Neural crest cell (in vitro differentiated cells): Measurements from ENCODE around the gene MAMSTR. TPM values are rescaled to one million over a fixed set of nuclear protein-coding genes. Genes with fewer than 3 reads are reported as not detected.
"Not testable (repeated sequence)": the region's sequence is repeated elsewhere in the genome, so short reads cannot be mapped to it uniquely, and the experiment has no call there.

Source experiments
- DNase-seq: peaks from one replicate; pipeline ENCODE4 v3.0.0; 2021; ENCODE audit warnings: low read depth, mixed read lengths, low spot score
- H3K27ac Mint-ChIP-seq: one replicate; pipeline ENCODE4 v1.8.0; 2021; ENCODE audit warnings: mild to moderate bottlenecking, mixed read lengths; ENCODE audit not compliant: unreplicated experiment
- H3K27me3 Mint-ChIP-seq: 2 replicates; pipeline ENCODE4 v1.8.0; 2021; ENCODE audit warnings: low read depth, mild to moderate bottlenecking, mixed read lengths
- H3K36me3 Mint-ChIP-seq: 2 replicates; pipeline ENCODE4 v1.8.0; 2021; ENCODE audit warnings: low read depth, mild to moderate bottlenecking, mixed read lengths
- H3K4me1 Mint-ChIP-seq: 2 replicates; pipeline ENCODE4 v1.8.0; 2021; ENCODE audit warnings: mixed read lengths
- H3K4me3 Mint-ChIP-seq: one replicate; pipeline ENCODE4 v1.8.0; 2021; ENCODE audit warnings: mild to moderate bottlenecking, mixed read lengths
- H3K9me3 Mint-ChIP-seq: 2 replicates; pipeline ENCODE4 v1.8.0; 2021; ENCODE audit warnings: mixed read lengths
- total RNA-seq: library from RNA; stranded (reverse); gene quantifications from 2 replicates; pipeline ENCODE4 v1.2.1, GENCODE V29; 2021
- TF ChIP-seq, protein P1 (sequence below): fragments of 200-600 bp; sonication (generic); conservative IDR thresholded peaks from 2 replicates; pipeline ENCODE4 v1.5.0; 2021; ENCODE audit warnings: antibody characterized with exemption, mild to moderate bottlenecking

MAMSTR gene
- total RNA-seq, 1 donor from 2014 or later: 2.4 TPM

DNA sequence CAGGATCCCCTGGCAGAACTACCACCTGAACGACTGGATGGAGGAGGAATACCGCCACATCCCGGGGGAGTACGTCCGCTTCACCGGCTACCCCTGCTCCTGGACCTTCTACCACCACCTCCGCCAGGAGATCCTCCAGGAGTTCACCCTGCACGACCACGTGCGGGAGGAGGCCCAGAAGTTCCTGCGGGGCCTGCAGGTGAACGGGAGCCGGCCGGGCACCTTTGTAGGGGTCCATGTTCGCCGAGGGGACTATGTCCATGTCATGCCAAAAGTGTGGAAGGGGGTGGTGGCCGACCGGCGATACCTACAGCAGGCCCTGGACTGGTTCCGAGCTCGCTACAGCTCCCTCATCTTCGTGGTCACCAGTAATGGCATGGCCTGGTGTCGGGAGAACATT lies 16.2 kb downstream of the MAMSTR start:
- H3K27me3 Mint-ChIP-seq: peaks cover 12% of the 10 kb centered on the region
- H3K36me3 Mint-ChIP-seq: peaks cover 6% of the 10 kb centered on the region
- TF ChIP-seq, protein P1, sequence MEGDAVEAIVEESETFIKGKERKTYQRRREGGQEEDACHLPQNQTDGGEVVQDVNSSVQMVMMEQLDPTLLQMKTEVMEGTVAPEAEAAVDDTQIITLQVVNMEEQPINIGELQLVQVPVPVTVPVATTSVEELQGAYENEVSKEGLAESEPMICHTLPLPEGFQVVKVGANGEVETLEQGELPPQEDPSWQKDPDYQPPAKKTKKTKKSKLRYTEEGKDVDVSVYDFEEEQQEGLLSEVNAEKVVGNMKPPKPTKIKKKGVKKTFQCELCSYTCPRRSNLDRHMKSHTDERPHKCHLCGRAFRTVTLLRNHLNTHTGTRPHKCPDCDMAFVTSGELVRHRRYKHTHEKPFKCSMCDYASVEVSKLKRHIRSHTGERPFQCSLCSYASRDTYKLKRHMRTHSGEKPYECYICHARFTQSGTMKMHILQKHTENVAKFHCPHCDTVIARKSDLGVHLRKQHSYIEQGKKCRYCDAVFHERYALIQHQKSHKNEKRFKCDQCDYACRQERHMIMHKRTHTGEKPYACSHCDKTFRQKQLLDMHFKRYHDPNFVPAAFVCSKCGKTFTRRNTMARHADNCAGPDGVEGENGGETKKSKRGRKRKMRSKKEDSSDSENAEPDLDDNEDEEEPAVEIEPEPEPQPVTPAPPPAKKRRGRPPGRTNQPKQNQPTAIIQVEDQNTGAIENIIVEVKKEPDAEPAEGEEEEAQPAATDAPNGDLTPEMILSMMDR: no peak
- no peaks in the 10 kb centered on the region for H3K9me3 Mint-ChIP-seq
- H3K4me3 Mint-ChIP-seq: no peak overlapping the region
- no peak for DNase-seq
- peaks cover 2% of the 10 kb centered on the region for H3K4me1 Mint-ChIP-seq
- no peak overlapping the region for H3K27ac Mint-ChIP-seq

DNA sequence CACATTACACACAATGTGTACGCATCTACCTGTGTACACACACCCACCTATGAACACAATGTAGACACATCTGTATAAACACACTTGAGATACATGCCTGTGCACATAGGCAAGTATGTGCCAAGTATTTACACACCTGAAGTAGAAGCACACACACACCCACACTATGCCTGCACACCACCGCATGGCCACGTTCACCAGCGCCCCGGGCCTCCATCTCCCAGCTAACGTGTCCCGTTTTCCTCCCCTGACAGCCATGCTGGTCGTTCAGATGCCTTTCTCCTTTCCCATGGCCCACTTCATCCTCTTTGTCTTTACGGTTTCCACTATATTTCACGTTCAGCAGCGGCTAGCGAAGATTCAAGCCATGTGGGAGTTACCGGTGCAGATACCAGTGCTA lies 16.8 kb downstream of the MAMSTR start:
- TF ChIP-seq, protein P1: no peak
- Mint-ChIP-seq H3K27me3 (peaks cover 17% of the 10 kb centered on the region), H3K9me3 (no peaks in the 10 kb centered on the region), H3K36me3 (peaks cover 6% of the 10 kb centered on the region), H3K4me3 (no peak overlapping the region), H3K27ac (no peak overlapping the region), H3K4me1 (no peaks in the 10 kb centered on the region)
- DNase-seq: no peak

DNA sequence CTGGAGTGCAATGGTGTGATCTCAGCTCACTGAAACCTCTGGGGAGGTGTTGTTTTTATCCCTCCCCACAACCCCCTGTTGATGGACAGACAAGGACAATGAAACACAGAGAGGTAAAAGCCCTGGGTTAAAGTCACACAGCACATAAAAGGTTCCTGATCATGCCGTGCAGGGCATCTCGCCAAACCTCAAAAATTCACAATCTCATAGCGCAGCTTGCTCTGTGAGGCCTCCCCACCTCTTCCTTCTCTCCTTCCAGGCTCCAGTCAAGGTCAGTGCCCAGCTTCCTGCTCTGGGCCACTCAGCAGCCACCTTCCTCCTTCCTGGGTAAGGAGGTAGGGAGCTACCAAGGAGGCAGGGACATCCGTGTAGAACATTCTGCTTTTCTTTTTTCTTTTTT lies 21.5 kb downstream of the MAMSTR start:
- Mint-ChIP-seq H3K4me3 (no peak overlapping the region), H3K9me3 (no peaks in the 10 kb centered on the region), H3K27me3 (peaks cover 52% of the 10 kb centered on the region), H3K4me1 (peaks cover 5% of the 10 kb centered on the region), H3K36me3 (peaks cover 4% of the 10 kb centered on the region), H3K27ac (no peak overlapping the region)
- DNase-seq: no peak
- TF ChIP-seq, protein P1: no peak

DNA sequence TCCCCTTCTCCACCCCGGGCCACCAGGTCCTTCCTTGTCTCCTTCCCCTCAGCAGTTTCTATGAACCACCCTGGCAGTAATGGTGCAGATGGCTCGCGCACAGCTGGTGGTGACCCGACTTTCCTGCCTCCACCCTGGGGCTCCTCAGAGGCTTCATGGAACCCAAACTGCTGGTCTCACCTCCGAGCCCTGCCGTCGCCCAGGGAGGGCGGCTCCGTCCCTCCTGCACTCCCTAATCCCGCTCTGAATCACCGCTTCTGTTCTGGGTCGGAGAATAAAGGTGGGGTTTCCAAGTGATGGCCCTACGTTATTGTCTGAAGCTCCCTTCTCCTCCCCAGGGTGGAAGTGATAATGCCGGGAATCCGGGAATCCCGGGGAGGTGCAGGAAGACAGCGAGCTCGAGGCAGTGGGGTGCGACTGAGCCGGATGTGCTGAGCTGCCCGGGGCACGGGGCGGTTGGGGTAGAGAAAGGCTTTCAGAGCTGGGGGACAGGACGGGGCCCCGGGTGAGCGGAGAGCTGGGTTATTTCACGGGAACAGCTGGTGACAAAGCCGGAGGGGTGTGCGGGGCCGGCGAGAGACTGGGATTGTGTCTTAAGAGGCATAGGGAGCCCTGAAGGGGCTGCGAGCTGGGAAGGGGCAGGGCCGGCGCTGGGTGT lies 23.0 kb downstream of the MAMSTR start:
- Mint-ChIP-seq H3K9me3 (no peaks in the 10 kb centered on the region), H3K4me3 (peak overlapping the region; percentile 56), H3K4me1 (peaks cover 5% of the 10 kb centered on the region), H3K27me3 (peaks cover 52% of the 10 kb centered on the region), H3K27ac (no peak overlapping the region), H3K36me3 (no peaks in the 10 kb centered on the region)
- TF ChIP-seq, protein P1: no peak
- DNase-seq: no peak

DNA sequence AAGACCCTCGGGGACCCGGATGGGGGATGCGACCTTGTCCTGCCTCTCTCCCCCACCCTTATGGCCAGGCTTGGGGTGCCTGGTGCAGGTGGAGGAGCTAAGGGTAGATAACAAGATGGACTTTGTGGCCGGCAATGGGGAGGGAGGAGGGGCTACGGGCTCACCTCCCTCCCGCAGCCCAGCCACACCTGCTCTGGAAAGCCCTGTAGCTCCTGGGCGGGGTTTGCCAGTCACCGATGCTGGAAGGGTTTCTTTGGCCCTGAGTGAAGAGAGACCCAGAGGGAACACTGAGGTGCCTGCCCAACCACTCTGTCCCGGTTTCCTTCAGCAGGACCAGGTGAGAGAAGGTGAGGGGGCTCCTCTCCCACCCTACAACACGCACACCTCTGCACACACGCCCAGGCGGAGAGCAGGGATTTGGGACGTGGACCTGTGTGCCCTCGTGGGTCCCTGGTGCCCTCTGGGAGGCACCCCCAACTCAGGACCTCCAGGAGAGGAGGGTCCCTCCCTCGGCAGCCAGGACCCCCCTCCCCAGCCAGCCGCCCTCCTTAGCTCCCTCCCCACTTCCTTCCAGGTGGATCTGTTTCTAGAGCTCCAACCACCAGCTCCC lies 23.7 kb downstream of the MAMSTR start, which contains the start of gene FUT2:
Gene FUT2 (plus strand): TSS at position 229 of the 610 bp plus-strand sequence. CDS start 6,986 bp downstream, outside the sequence.
- Mint-ChIP-seq H3K27me3 (peaks cover 52% of the 10 kb centered on the region), H3K27ac (no peak within 1 kb of the TSS), H3K4me3 (peak within 1 kb of the TSS; percentile 56), H3K4me1 (peaks cover 5% of the 10 kb centered on the region), H3K9me3 (no peaks in the 10 kb centered on the region), H3K36me3 (no peaks in the 10 kb centered on the region)
- DNase-seq: no peak
- TF ChIP-seq, protein P1: no peak

DNA sequence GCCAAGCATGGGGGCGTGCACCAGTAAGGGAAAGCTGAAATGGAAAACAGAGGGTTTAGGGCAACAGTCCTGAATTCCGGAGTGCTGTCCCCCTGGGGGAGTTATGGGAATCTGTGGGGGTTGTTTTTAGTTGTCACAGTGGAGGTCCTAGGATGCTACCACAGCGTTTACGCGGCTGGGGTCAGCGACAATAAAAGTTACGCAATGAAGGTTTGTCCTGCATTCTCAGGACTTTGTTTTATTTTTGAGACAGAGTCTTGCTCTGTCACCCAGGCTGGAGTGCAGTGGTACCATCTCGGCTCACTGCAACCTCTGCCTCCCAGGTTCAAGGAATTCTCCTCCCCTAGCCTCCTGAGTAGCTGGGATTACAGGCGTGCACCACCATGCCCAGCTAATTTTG lies 25.9 kb downstream of the MAMSTR start:
- H3K4me1 Mint-ChIP-seq, H3K36me3 Mint-ChIP-seq, H3K4me3 Mint-ChIP-seq, H3K9me3 Mint-ChIP-seq, H3K27ac Mint-ChIP-seq, DNase-seq: not testable (repeated sequence)
- H3K27me3 Mint-ChIP-seq: peaks cover 43% of the 10 kb centered on the region
